GM10248 (cell line): ENCODE data around the gene CFAP410.

Experiments
- CTCF ChIA-PET: fragments of 300-600 bp; sonication (Branson Sonifier 250); formaldehyde crosslinking; extraction: SDS; loops from one replicate; lab custom pipeline; 2021; ENCODE audit warnings: antibody characterized with exemption; lab: Yijun Ruan, JAX
- POLR2A ChIA-PET: fragments of 350-650 bp; sonication (Branson Sonifier 250); formaldehyde crosslinking; extraction: SDS; loops from one replicate; lab custom pipeline; 2020; ENCODE audit warnings: antibody characterized with exemption; lab: Yijun Ruan, JAX
- DNase-seq: peaks from one replicate; pipeline ENCODE4 v3.0.0; 2012; ENCODE audit errors: extremely low spot score
- TF ChIP-seq, protein P1 (sequence below): IDR thresholded peaks from 2 replicates; pipeline ENCODE4 v1.5.1; 2012; ENCODE audit warnings: mild to moderate bottlenecking, low read depth; ENCODE audit errors: extremely low read depth, missing control alignments, control extremely low read depth

Gene CFAP410

GRCh38 chr21:44352253-44352860 is 13.2 kb upstream of the CFAP410 start:
- DNase-seq: no peak
- TF ChIP-seq, protein P1, sequence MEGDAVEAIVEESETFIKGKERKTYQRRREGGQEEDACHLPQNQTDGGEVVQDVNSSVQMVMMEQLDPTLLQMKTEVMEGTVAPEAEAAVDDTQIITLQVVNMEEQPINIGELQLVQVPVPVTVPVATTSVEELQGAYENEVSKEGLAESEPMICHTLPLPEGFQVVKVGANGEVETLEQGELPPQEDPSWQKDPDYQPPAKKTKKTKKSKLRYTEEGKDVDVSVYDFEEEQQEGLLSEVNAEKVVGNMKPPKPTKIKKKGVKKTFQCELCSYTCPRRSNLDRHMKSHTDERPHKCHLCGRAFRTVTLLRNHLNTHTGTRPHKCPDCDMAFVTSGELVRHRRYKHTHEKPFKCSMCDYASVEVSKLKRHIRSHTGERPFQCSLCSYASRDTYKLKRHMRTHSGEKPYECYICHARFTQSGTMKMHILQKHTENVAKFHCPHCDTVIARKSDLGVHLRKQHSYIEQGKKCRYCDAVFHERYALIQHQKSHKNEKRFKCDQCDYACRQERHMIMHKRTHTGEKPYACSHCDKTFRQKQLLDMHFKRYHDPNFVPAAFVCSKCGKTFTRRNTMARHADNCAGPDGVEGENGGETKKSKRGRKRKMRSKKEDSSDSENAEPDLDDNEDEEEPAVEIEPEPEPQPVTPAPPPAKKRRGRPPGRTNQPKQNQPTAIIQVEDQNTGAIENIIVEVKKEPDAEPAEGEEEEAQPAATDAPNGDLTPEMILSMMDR: no peak
- CTCF ChIA-PET: interaction anchor here (1.3 to 1.4 kb wide), 3 partner anchors 17 to 441 kb away, joined by 3 read pairs; no protein-coding TSS in a partner anchor
- POLR2A ChIA-PET: no interaction called here

- TF ChIP-seq, protein P1: no peak
- CTCF ChIA-PET: interaction anchor here (1.4 kb wide), 1 partner anchor 17 kb away, joined by 3 read pairs; no protein-coding TSS in a partner anchor
- POLR2A ChIA-PET: no interaction called here
- DNase-seq: no peak
Observed at GRCh38 chr21:44351535-44352252, 12.5 kb upstream of the CFAP410 start.

DNA sequence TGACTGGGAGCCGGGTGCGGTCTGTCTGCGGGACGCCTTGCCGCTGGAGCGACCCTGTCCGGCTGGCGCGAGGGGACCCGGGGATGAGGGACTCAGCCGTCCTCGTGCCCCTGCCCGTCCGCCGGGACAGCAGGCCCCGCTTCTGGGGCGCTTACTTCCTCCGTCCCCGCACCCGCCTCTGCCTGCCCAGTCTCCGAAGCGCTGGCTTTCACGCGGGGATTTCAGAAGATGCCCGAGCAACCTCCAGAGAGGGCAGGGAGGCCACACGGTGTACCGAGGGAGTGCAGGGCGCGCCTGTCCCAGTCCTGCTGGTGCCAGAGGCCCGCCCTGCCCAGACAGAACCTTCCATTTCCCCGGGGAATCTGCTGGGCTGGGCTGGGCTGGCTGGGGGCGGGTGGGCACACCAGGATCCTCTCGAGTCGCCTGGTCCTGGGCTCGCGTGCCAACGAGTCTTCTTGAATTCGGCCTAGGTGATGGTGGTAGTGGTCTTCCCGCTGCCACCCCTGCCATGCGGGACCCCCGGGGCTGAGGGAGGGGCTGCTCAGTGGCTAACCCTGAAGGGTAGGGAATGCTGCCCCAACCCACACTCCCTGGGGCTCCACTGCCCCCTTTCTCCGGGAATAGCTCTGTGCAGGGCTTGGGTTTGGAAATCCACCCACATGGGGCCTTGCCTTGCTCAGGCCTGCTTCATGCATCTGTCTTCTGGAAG is 11.7 kb upstream of the CFAP410 start:
- TF ChIP-seq, protein P1: no peak
- no peak for DNase-seq
- POLR2A ChIA-PET: no interaction called here
- CTCF ChIA-PET: interaction anchor here (1.4 kb wide), 1 partner anchor 16 kb away, joined by 3 read pairs; no protein-coding TSS in a partner anchor

DNA sequence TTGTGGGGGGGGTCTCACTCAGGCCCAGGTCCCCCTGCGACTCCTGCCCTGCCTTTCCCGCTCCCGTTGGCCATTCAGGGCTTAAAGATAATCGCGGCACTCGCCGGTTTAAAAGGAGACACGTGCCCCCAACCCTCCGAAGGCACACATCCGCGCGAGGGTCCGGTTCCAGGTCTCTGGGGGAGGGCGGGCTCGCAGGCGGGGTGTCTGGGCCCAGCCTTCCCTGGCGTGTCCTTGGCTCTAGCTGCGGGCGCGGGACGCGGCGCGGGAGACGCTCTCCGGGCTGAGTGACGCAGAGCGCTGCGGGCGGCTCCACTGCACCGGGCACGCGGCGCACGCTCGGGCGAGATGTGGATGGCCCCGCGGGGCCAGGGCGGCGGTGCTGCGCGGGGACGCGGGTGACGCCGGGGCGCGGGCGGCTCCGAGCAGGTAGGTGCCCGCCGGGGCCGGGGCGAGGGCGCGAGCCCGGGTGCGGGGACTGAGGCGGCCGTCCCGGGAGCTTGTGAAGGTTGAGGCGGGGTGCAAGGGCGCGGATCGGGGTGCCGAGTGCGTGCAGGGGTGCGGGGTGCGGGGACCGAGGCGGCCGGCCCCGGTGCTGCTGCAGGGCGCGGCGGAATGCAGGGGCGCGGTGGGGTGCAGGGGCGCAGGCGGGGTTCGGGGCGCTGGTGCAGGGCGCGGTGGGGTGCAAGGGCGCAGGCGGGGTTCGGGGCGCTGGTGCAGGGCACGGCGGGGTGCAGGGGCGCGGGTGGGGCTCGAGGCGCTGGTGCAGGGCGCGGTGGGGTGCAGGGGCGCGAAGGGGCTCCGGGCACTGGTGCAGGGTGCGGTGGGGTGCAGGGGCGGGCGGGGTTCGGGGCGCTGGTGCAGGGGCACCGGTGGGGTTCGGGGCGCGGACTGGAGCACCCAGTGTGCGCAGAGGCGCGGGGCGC is 10.9 kb upstream of the CFAP410 start:
- ChIA-PET POLR2A (no interaction called here), CTCF (no interaction called here)
- DNase-seq: no peak
- TF ChIP-seq, protein P1: no peak

GRCh38 chr21:44349416-44349846 is 10.2 kb upstream of the CFAP410 start:
- ChIA-PET POLR2A (no interaction called here), CTCF (no interaction called here)
- TF ChIP-seq, protein P1: no peak
- no peak for DNase-seq
